Panc1 (cell line): ENCODE measurements around the gene RPS6KB1. TPM values are rescaled to one million over a fixed set of nuclear protein-coding genes. Genes with fewer than 3 reads are reported as not detected.
"Not testable (repeated sequence)": the region's sequence is repeated elsewhere in the genome, so short reads cannot be mapped to it uniquely, and the experiment has no call there.

Experiments used
- ATAC-seq: fragments of 200-7000 bp; cut with Tn5 transposase; 2 replicates; pipeline ENCODE4 v1.9.1; 2020; ENCODE audit warnings: mild to moderate bottlenecking, moderate library complexity
- BruUV-seq: library from RNA; stranded (reverse); fragments of 400-500 nt; replicated peaks from 2 replicates; lab custom pipeline; 2021; lab: Mats Ljungman, UMichigan
- CTCF ChIA-PET: fragments of 300-600 bp; sonication (Branson Sonifier 250); formaldehyde crosslinking; loops from one replicate; lab custom pipeline; 2022; ENCODE audit warnings: antibody characterized with exemption; lab: Charles Lee
- POLR2A ChIA-PET: fragments of 300-600 bp; sonication (Branson Sonifier 250); formaldehyde crosslinking; loops from one replicate; lab custom pipeline; 2022; ENCODE audit warnings: antibody characterized with exemption; lab: Charles Lee
- DNase-seq: peaks from one replicate; pipeline ENCODE4 v3.0.0-alpha.2; 2010; ENCODE audit warnings: low read depth, low spot score
- H3K27ac ChIP-seq: 2 replicates; pipeline ENCODE4 v1.5.1; 2011; ENCODE audit warnings: mild to moderate bottlenecking, low read length, inconsistent platforms
- H3K27me3 ChIP-seq: fragments of 200-500 bp; sonication (Bioruptor generic); 2 replicates; pipeline ENCODE4 v1.6.0; 2014; ENCODE audit warnings: low read length, inconsistent platforms; ENCODE audit not compliant: control insufficient read depth, insufficient read depth
- H3K36me3 ChIP-seq: fragments of 200-500 bp; sonication (Bioruptor generic); 2 replicates; pipeline ENCODE4 v1.5.1; 2014; ENCODE audit warnings: inconsistent platforms, mild to moderate bottlenecking, low read length, moderate library complexity; ENCODE audit not compliant: control insufficient read depth, insufficient read depth
- H3K4me1 ChIP-seq: 2 replicates; pipeline ENCODE4 v1.5.1; 2011; ENCODE audit warnings: inconsistent platforms, mild to moderate bottlenecking, low read length, moderate library complexity; ENCODE audit not compliant: control insufficient read depth, insufficient read depth
- H3K4me3 ChIP-seq, 2 experiments: 2 replicates each; pipeline ENCODE4 v1.5.1; 2011 to 2012; ENCODE audit warnings: low read depth in 2 of 2, low read length in 2 of 2, mild to moderate bottlenecking in 2 of 2, inconsistent platforms in 1 of 2, moderate library complexity in 1 of 2
- H3K9me3 ChIP-seq: fragments of 200-500 bp; sonication (Bioruptor generic); 2 replicates; pipeline ENCODE4 v1.5.1; 2014; ENCODE audit warnings: low read depth, mild to moderate bottlenecking, inconsistent platforms, low read length, moderate library complexity; ENCODE audit not compliant: control insufficient read depth, insufficient read depth
- CTCF ChIP-seq: fragments of 450-650 bp; IDR thresholded peaks from 2 replicates; pipeline ENCODE4 v1.5.1; 2017; ENCODE audit warnings: mild to moderate bottlenecking
- POLR2AphosphoS5 ChIP-seq: IDR thresholded peaks from 2 replicates; pipeline ENCODE4 v1.6.1; 2012; ENCODE audit warnings: mild to moderate bottlenecking, low read depth, low read length, moderate library complexity
- REST ChIP-seq, 2 experiments: IDR thresholded peaks; 2 replicates each; pipeline ENCODE4 v1.6.1; 2011 to 2012; ENCODE audit warnings: low read depth in 2 of 2, control low read depth in 1 of 2, low read length in 1 of 2, mild to moderate bottlenecking in 1 of 2, moderate library complexity in 1 of 2; ENCODE audit not compliant: insufficient read depth in 1 of 2
- SIN3A ChIP-seq: IDR thresholded peaks from 2 replicates; pipeline ENCODE4 v1.6.1; 2012; ENCODE audit warnings: low read depth, mild to moderate bottlenecking, low read length, moderate library complexity, borderline replicate concordance; ENCODE audit not compliant: insufficient read depth
- TCF7L2 ChIP-seq: IDR thresholded peaks from 2 replicates; pipeline ENCODE4 v1.6.1; 2011; ENCODE audit warnings: mild to moderate bottlenecking, low read depth, low read length, inconsistent platforms
- in situ Hi-C: cut with HindIII; loops from 2 replicates; pipeline ENCODE4 v1.10.0; 2016; ENCODE audit warnings: low sequenced_read_pairs, low pct_unique_long_range_greater_than_20kb
- intact Hi-C: fragments of 100-400 bp; cut with micrococcal nuclease; formaldehyde crosslinking; loops from one replicate; pipeline ENCODE4 v1.10.0; 2022; ENCODE audit not compliant: unreplicated experiment
- total RNA-seq: library from RNA; stranded (reverse); gene quantifications from one replicate; pipeline ENCODE4 v1.2.1, GENCODE V29; 2021; ENCODE audit not compliant: unreplicated experiment

RPS6KB1 gene
- total RNA-seq, 1 experiment from 2014 or later = 34.6 TPM

GRCh38 chr17:59916446-59916845 lies 23.5 kb downstream of the RPS6KB1 start:
- ChIA-PET CTCF (no interaction called here), POLR2A (no interaction called here)
- no peak for TF ChIP-seq REST (IDR thresholded peaks at IDR 0.05; ENCODE audit: insufficient read depth in 1 of 2, low read depth in 2 of 2, low read length in 1 of 2)
- TF ChIP-seq TCF7L2 = no peak
- no peak for TF ChIP-seq CTCF
- TF ChIP-seq SIN3A = no peak
- no peak for TF ChIP-seq POLR2AphosphoS5
- Histone ChIP-seq H3K4me1 (0 out of 2 replicates have a peak, but pooled peaks cover 3% of the 10 kb centered on the region), H3K27me3 (no peaks in the 10 kb centered on the region), H3K9me3 (no peaks in the 10 kb centered on the region), H3K4me3 (no peak overlapping the region), H3K27ac (no peak overlapping the region), H3K36me3 (peaks cover 23% of the 10 kb centered on the region)
- DNase-seq = no peak
- in situ Hi-C loops (no loop called here), intact Hi-C loops (no loop called here)
- ATAC-seq = no peak
- no TSS peak for BruUV-seq

GRCh38 chr17:59920637-59921036 lies 27.7 kb downstream of the RPS6KB1 start:
- CTCF ChIA-PET, in situ Hi-C loops, BruUV-seq: not testable (repeated sequence)

GRCh38 chr17:59930121-59930520 lies 37.2 kb downstream of the RPS6KB1 start:
- H3K27ac ChIP-seq, CTCF ChIA-PET, intact Hi-C loops, H3K9me3 ChIP-seq, ATAC-seq, POLR2A ChIA-PET, H3K4me1 ChIP-seq, DNase-seq, BruUV-seq, H3K4me3 ChIP-seq, in situ Hi-C loops, H3K27me3 ChIP-seq: not testable (repeated sequence)
- H3K36me3 ChIP-seq = peaks cover 14% of the 10 kb centered on the region; the same call in 1 of the 2 replicates

More at GRCh38 chr17:59920637-59921036, 27.7 kb downstream of the RPS6KB1 start:
- H3K27me3 ChIP-seq, POLR2A ChIA-PET, H3K9me3 ChIP-seq, DNase-seq, intact Hi-C loops, H3K4me3 ChIP-seq, H3K4me1 ChIP-seq, ATAC-seq, H3K27ac ChIP-seq: not testable (repeated sequence)
- peaks cover 13% of the 10 kb centered on the region for H3K36me3 ChIP-seq

GRCh38 chr17:59930768-59931167 lies 37.8 kb downstream of the RPS6KB1 start:
- POLR2A ChIA-PET = not testable (repeated sequence)
- H3K36me3 ChIP-seq = peaks cover 14% of the 10 kb centered on the region; the same call in 1 of the 2 replicates

GRCh38 chr17:59933317-59933716 lies 40.4 kb downstream of the RPS6KB1 start:
- H3K27ac ChIP-seq, intact Hi-C loops, POLR2A ChIA-PET, CTCF ChIA-PET, H3K9me3 ChIP-seq, DNase-seq, in situ Hi-C loops, H3K4me3 ChIP-seq, ATAC-seq, BruUV-seq, H3K27me3 ChIP-seq, H3K36me3 ChIP-seq, H3K4me1 ChIP-seq: not testable (repeated sequence)

More at GRCh38 chr17:59930768-59931167, 37.8 kb downstream of the RPS6KB1 start:
- ATAC-seq, H3K4me1 ChIP-seq, intact Hi-C loops, H3K9me3 ChIP-seq, H3K27ac ChIP-seq, in situ Hi-C loops, H3K27me3 ChIP-seq, DNase-seq, CTCF ChIA-PET, H3K4me3 ChIP-seq, BruUV-seq: not testable (repeated sequence)
